GM12801 (cell line): ENCODE results near the gene DOCK3.

ENCODE experiments used
- TF ChIP-seq, protein P1 (sequence below): IDR thresholded peaks from one replicate; pipeline ENCODE4 v1.5.1; 2011; ENCODE audit warnings: control low read depth; ENCODE audit not compliant: insufficient read length; ENCODE audit errors: extremely low read depth

DOCK3 gene

GRCh38 chr3:50695031-50695430 lies 20.3 kb downstream of the DOCK3 start:
- TF ChIP-seq, protein P1, sequence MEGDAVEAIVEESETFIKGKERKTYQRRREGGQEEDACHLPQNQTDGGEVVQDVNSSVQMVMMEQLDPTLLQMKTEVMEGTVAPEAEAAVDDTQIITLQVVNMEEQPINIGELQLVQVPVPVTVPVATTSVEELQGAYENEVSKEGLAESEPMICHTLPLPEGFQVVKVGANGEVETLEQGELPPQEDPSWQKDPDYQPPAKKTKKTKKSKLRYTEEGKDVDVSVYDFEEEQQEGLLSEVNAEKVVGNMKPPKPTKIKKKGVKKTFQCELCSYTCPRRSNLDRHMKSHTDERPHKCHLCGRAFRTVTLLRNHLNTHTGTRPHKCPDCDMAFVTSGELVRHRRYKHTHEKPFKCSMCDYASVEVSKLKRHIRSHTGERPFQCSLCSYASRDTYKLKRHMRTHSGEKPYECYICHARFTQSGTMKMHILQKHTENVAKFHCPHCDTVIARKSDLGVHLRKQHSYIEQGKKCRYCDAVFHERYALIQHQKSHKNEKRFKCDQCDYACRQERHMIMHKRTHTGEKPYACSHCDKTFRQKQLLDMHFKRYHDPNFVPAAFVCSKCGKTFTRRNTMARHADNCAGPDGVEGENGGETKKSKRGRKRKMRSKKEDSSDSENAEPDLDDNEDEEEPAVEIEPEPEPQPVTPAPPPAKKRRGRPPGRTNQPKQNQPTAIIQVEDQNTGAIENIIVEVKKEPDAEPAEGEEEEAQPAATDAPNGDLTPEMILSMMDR, result no peak

DNA sequence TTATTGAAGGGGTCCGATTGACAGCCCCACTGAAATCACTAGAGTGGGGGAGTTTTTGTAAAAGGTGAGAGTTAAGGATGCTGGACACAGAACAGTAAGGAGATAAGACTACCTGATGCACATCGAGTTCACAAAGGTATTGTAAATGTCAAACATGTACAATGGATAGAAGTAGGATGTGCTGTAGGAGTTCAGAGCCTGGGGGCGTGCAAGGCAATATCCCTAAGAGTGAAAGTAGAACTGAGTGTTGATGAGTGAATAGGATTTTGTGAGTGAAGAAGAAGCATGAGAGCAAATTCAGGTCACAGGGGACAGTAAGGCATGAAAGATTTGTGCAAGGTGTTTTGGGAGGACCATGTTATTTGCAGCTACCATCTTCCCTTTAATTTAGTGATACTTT lies 21.5 kb downstream of the DOCK3 start:
- TF ChIP-seq, protein P1, result no peak

DNA sequence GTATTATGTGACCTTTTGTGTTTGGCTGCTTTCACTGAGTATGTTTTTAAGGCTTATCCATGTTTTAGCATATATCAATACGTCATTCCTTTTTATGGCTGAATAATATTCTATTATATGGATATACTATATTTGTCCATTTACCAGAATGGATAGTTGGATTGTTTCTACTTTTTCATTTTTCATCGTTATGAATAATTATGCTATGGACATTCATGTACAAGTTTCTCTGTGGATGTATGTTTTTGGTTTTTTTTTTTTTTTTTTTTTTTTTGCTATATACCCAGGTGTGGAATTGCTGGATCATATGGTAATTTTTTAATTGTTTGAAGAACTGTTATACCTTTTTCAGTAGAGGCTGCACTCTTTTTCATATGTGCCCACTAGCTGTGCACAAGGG lies 23.5 kb downstream of the DOCK3 start:
- TF ChIP-seq, protein P1, result no peak

DNA sequence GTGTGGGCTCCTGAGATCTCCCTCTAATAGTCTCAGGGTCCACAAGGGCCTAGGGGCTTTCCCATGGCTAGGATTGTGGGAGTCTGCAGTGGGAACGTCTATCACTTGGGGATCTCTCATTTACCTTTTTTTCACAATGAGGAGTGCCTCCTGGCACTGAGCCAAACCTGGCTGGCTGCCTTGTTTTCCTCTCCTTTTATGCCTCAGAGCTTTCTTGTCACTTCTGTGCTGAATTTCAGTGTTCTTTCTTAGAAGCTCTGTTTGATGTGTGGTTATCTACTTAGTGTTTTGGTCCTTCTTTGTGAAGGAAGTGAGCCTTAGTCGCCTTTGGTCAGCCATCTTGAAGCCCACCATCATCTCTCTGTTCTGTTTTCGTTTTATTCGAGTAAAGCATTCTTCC lies 33.9 kb downstream of the DOCK3 start:
- TF ChIP-seq, protein P1, result no peak

DNA sequence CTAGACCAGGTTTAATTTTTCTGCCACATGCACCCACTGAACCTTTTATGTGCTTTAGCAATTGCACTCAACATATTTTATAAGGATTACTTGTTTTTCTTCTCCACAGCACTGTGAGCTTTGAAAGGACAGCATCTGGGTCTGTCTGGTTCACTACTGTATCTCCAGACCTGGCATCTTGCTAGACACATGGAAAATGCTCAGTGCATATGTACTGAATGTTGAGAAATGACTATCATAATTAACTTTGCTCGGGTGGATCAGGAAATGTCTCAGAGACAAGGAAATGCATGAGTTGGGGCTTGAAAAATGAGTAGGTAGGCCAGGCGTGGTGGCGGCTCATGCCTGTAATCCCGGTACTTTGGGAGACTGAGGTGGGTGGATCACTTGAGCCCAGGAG lies 40.2 kb downstream of the DOCK3 start:
- TF ChIP-seq, protein P1, result no peak

DNA sequence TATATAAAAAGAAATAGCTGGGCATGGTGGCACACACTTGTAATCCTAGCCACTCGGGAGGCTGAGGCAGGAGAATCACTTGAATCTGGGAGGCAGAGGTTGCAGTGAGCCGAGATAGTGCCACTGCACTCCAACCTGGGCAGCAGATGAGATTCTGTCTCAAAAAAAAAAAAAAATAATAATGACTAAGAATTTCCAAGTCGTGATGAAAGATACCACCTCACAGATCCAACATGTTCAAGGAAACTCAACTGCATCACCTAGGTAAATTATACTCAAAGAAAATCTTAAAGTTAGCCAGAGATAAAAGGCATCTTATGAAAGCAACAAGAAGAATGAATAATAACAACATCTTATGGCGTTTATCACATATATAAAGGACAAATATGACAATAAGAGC lies 50.1 kb downstream of the DOCK3 start:
- TF ChIP-seq, protein P1, result no peak

DNA sequence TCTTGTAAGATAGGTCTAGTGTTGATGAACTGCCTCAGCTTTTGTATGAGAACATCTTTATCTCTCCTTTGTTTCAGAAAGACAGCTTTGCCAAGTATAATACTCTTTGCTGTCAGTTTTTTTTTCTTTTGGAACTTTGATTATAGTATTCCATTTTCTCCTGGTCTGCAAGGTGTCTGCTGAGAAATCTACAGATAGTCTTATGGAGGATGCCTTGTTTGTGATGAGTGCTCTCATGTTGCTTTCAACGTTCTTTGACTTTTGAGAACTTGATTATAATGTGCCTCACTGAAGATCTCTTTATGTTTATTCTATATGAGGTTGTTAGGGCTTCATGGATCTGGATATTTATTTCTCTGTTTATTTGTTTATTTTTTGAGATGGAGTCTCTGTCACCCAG lies 60.3 kb downstream of the DOCK3 start:
- TF ChIP-seq, protein P1, result no peak
